ENCODE results near the gene SPECC1.

SPECC1 gene

DNA sequence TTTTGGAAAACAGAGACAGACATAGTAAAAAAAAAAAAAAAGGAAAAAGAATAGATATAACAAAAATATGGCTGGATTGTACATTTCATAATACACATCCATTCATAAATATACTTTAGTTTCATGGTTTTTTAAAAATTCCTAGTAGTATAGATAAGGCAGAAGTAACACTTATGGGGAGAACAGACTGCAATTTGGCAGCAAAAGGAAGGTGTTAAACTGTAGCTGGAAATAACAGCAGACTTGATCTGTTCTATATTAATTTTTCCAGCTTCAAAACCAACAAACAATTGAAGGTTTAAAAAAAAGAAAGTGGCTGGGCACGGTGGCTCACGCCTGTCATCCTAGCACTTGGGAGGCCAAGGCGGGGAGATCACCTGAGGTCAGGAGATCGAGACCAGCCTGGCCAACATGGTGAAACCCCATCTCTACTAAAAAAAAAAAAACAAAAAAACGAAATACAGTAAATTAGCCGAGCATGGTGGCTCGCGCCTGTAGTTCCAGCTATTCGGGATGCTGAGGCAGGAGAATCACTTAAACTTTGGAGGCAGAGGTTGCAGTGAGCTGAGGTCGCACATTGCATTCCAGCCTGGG, 191.8 kb downstream of the SPECC1 start:
- H3K27ac Mint-ChIP-seq: no peak overlapping the region
- peaks cover 6 to 11% of the 10 kb centered on the region in 2 donors for H3K4me1 Mint-ChIP-seq (ENCODE audit: low read depth in 2 of 2)
- ATAC-seq (replicated peaks): no peak

DNA sequence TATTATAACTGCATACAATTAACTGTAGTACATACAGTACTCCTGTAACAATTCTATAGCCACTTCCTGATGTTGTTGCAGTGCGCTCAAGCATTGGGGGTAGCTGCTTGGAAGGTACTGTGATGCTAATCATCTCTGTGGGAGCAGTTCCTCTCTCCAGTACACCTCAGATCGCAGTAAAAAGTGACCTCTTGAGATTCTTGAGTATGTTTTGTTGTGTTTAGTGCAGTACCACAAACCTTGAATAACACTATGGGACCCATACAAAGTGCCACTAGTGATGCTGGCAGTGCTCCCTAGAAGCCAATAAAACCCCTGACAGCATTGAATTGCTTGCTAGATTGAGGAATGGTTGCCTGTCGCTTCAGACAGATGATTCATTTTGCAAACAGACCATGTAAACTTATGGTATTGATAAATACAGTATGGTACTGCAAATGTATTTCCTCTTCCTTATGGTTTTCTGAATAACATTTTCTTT, 193.0 kb downstream of the SPECC1 start:
- no peak for ATAC-seq (replicated peaks)
- Mint-ChIP-seq H3K9me3 (no peaks in the 10 kb centered on the region), H3K4me3 (no peak overlapping the region), H3K27me3 (no peaks in the 10 kb centered on the region), H3K27ac (no peak overlapping the region), H3K4me1 (ENCODE audit: low read depth in 2 of 2) (peaks cover 8 to 11% of the 10 kb centered on the region in 2 donors), H3K36me3 (ENCODE audit: insufficient read depth) (peaks cover 9% of the 10 kb centered on the region)
- DNase-seq: no peak

More for the DNA sequence above, 191.8 kb downstream of the SPECC1 start:
- peaks cover 9% of the 10 kb centered on the region for H3K36me3 Mint-ChIP-seq (ENCODE audit: insufficient read depth)
- no peak for DNase-seq
- no peaks in the 10 kb centered on the region for H3K9me3 Mint-ChIP-seq
- H3K27me3 Mint-ChIP-seq: no peaks in the 10 kb centered on the region
- no peak overlapping the region for H3K4me3 Mint-ChIP-seq

DNA sequence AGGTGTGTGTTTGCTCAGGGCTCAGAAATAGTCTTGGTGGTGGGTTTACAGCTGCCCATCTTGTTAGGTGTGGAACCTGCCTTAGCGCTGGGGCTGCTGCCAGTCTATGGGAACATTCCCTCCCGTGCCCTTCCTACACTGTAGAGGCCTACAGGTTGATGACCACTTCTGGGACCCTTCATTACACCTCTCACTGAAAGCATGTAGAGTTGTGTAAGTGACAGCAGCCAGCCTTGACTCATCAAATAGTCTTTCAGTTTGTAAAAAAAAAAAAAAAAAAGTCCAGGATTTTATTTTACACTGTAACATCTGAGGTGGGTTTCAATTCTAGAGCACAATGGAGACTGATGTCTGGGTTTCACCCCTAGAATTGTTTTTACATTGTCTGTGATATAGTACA, 193.9 kb downstream of the SPECC1 start:
- H3K27me3 Mint-ChIP-seq: no peaks in the 10 kb centered on the region
- DNase-seq (no peak), ATAC-seq (replicated peaks) (no peak)
- H3K4me3 Mint-ChIP-seq: no peak overlapping the region
- H3K27ac Mint-ChIP-seq: peak overlapping the region in 1 of 2 donors; percentile 46
- H3K4me1 Mint-ChIP-seq (ENCODE audit: low read depth in 2 of 2): peaks cover 8 to 9% of the 10 kb centered on the region in 2 donors
- H3K9me3 Mint-ChIP-seq: no peaks in the 10 kb centered on the region
- H3K36me3 Mint-ChIP-seq (ENCODE audit: insufficient read depth): peaks cover 9% of the 10 kb centered on the region

DNA sequence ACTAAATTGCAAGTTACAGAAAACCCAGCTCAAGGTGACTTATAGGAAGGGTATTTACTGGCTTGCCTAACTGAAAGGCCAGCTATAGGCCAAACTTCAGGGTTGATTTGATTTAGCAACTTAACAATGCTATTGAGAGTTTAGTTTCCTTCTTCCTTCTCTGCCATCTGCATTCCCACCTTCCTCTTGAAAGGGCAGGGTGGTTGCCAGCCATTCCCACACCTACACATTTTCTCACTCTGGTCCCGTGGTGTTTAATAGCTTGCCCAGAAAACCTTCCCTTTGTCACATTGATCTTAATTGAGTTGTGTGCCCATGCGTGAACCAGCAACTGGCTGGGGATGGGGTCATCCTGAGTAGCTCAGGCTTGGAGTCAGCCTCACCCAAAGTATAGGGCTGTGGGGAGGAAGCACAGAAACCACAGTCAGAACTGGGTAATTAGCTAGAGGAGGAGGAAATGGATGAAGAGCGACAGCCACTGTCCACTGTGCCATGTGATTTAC, 194.7 kb downstream of the SPECC1 start:
- no peak overlapping the region for H3K27ac Mint-ChIP-seq
- peaks cover 9% of the 10 kb centered on the region for H3K36me3 Mint-ChIP-seq (ENCODE audit: insufficient read depth)
- H3K4me1 Mint-ChIP-seq (ENCODE audit: low read depth in 2 of 2): peaks cover 8% of the 10 kb centered on the region in 2 donors
- DNase-seq: no peak
- H3K27me3 Mint-ChIP-seq: no peaks in the 10 kb centered on the region
- no peak overlapping the region for H3K4me3 Mint-ChIP-seq
- no peaks in the 10 kb centered on the region for H3K9me3 Mint-ChIP-seq
- ATAC-seq (replicated peaks): no peak

DNA sequence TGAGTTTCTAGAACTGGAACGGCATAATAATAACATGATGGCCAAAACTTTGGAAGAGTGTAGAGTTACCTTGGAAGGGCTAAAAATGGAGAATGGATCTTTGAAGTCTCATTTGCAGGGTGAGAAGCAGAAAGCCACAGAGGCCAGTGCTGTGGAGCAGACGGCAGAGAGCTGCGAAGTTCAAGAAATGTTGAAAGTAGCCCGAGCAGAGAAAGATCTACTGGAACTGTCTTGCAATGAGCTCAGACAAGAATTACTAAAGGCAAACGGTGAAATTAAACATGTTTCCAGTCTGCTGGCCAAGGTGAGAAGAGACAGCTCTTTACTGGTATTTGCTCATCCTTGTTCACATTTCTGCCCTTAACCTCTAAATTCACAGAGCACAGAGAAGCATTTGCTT, 196.4 kb downstream of the SPECC1 start:
- Mint-ChIP-seq H3K27me3 (no peaks in the 10 kb centered on the region), H3K36me3 (ENCODE audit: insufficient read depth) (peaks cover 9% of the 10 kb centered on the region), H3K4me3 (no peak overlapping the region), H3K9me3 (no peaks in the 10 kb centered on the region), H3K27ac (no peak overlapping the region), H3K4me1 (ENCODE audit: low read depth in 2 of 2) (peaks cover 8% of the 10 kb centered on the region in 2 donors)
- no peak for ATAC-seq (replicated peaks)
- no peak for DNase-seq

DNA sequence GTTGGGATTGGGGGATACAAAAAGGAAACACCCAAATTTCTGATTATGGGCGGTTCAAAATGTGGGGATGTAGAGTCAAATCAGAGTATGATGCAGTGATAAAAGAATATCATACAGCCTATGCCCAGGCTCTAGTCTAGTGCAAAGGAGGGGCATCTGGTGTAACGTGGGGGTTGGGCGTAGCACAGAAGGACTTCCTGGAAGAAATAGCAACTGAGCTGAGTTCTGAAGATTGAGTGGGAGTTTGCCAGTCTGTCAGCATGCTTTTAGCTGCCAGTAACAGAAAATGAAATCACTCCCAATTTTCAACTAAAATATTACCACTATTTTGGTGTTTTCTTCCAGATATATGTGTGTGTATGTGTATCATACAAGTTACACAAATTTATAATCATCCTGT, 196.9 kb downstream of the SPECC1 start:
- Mint-ChIP-seq H3K4me1 (ENCODE audit: low read depth in 2 of 2) (peaks cover 8% of the 10 kb centered on the region in 2 donors), H3K36me3 (ENCODE audit: insufficient read depth) (peaks cover 9% of the 10 kb centered on the region), H3K9me3 (no peaks in the 10 kb centered on the region), H3K27ac (no peak overlapping the region), H3K27me3 (no peaks in the 10 kb centered on the region), H3K4me3 (no peak overlapping the region)
- DNase-seq (no peak), ATAC-seq (replicated peaks) (no peak)

DNA sequence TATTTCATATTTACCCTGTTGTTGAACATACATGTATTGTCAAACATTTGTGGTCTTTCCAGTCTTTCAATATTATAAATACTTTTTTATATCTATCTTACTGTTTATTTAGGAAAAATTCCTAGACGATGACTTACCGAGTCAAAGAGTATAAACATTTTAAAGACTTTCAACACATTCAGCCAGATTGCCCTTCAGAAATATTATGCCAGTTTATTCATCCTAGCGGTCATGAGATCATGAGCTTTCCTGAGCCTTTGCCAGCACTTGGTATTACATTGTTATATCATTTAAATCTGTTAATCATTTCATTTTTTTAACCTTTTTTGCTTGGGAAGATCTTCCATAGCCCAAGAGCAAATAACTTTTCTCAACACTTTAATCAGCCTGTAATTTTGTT, 197.4 kb downstream of the SPECC1 start:
- H3K4me3 Mint-ChIP-seq: no peak overlapping the region
- peaks cover 8% of the 10 kb centered on the region in 2 donors for H3K4me1 Mint-ChIP-seq (ENCODE audit: low read depth in 2 of 2)
- no peaks in the 10 kb centered on the region for H3K9me3 Mint-ChIP-seq
- no peaks in the 10 kb centered on the region for H3K27me3 Mint-ChIP-seq
- ATAC-seq (replicated peaks): no peak
- no peak for DNase-seq
- H3K27ac Mint-ChIP-seq: no peak overlapping the region
- peaks cover 9% of the 10 kb centered on the region for H3K36me3 Mint-ChIP-seq (ENCODE audit: insufficient read depth)

DNA sequence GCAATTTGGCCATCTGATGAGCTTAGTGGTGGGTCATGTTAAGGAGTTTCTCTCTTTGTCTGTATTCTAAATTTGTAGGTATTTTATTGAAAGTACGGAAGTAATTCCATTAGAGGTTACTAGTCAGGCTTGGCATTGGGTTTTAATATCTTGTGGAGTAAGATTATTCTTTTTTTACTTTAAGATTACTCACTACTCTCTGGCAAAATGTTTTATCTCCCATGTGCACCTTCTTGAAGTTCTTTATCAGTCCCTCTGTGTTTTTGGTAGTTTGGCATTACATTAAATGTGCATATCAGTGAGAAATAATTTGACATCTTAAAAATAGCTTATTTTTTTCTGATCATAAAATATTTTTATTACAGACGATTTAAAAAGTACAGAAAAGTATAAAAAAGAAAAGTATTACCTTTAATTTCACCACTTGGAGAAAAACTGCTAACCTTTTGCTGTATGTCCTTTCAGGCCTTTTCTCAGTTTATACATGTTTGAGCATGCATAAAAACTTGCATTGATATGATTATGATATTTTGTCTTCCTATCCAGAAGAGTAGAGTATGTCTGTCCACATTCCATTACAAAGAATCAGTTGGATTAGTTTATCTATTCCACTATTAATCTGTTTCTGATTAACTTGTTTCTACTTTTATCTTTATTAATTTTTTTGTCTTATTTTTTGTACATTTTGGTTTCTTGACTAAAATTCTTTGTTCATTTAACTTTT, 198.3 kb downstream of the SPECC1 start:
- peaks cover 8% of the 10 kb centered on the region in 2 donors for H3K4me1 Mint-ChIP-seq (ENCODE audit: low read depth in 2 of 2)
- H3K36me3 Mint-ChIP-seq (ENCODE audit: insufficient read depth): peaks cover 9% of the 10 kb centered on the region
- H3K27ac Mint-ChIP-seq: no peak overlapping the region
- ATAC-seq (replicated peaks) (no peak), DNase-seq (no peak)
- no peaks in the 10 kb centered on the region for H3K27me3 Mint-ChIP-seq
- H3K9me3 Mint-ChIP-seq: no peaks in the 10 kb centered on the region
- H3K4me3 Mint-ChIP-seq: no peak overlapping the region

DNA sequence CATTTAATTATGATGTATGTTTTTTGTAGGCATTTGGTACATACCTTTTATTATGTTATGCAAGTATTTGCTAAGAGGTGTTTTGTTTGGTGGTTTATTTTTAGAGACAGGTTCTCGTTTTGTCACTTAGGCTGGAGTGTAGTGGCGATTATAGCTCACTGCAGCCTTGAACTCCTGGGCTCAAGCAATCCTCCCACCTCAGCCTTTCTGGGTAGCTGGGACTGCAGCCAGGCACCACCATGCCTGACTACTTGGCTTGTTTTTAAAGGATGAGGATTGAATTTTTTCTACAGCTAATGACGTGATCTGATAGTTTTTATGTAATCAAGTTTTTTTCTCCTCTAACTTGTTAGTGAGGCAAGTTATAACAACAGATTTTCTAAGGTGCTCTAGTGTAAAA, 199.6 kb downstream of the SPECC1 start:
- Mint-ChIP-seq H3K4me1 (ENCODE audit: low read depth in 2 of 2) (peaks cover 8% of the 10 kb centered on the region in 2 donors), H3K27me3 (no peaks in the 10 kb centered on the region), H3K9me3 (no peaks in the 10 kb centered on the region), H3K27ac (no peak overlapping the region), H3K36me3 (ENCODE audit: insufficient read depth) (peaks cover 9% of the 10 kb centered on the region), H3K4me3 (no peak overlapping the region)
- DNase-seq: no peak
- ATAC-seq (replicated peaks): no peak

DNA sequence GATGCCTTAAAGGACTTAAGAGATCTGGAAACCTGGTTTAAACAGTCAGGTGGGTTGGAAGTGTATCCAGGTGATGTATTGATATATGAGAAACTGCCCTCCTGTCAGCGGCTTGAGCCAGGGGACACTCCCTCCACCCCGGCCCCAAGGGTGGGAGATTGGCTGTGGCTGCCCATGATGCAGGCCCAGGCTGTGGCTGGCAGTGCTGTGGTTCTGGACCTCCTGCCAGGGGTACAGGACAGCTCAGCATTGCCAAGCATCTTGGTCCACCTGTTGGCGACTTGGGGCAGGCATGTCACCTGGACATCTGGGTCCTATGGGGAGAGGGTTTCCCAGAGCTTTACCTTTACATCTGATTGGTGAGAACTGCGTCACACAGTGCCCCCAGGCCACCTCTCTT, 201.0 kb downstream of the SPECC1 start:
- H3K27ac Mint-ChIP-seq: no peak overlapping the region
- H3K9me3 Mint-ChIP-seq: no peaks in the 10 kb centered on the region
- DNase-seq: no peak
- no peak overlapping the region for H3K4me3 Mint-ChIP-seq
- H3K36me3 Mint-ChIP-seq (ENCODE audit: insufficient read depth): no peaks in the 10 kb centered on the region
- H3K27me3 Mint-ChIP-seq: no peaks in the 10 kb centered on the region
- H3K4me1 Mint-ChIP-seq (ENCODE audit: low read depth in 2 of 2): peaks cover 0 to 8% of the 10 kb centered on the region in 2 donors
- ATAC-seq (replicated peaks): no peak

DNA sequence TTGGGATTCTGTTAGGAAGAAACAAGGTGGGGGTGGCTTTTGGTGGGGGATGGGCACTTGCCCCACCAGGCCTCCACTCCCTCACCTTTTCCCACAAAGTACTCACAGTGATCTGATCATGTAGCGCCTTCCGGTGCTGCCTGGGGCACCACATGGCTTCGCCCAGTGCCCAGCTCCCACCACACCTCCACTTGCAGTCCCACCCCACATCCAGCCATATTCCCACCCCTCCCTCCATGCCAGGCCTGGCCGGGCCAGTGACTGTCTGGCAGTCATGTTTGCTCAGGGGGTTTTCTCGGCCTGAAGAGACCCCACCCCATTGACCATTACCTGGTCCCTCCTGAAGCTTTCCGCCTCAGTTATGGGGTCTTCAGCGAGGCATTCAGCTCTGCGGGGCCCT, 201.5 kb downstream of the SPECC1 start:
- H3K4me1 Mint-ChIP-seq (ENCODE audit: low read depth in 2 of 2): peaks cover 0 to 6% of the 10 kb centered on the region in 2 donors
- no peaks in the 10 kb centered on the region for H3K36me3 Mint-ChIP-seq (ENCODE audit: insufficient read depth)
- H3K9me3 Mint-ChIP-seq: no peaks in the 10 kb centered on the region
- H3K4me3 Mint-ChIP-seq: no peak overlapping the region
- DNase-seq (no peak), ATAC-seq (replicated peaks) (no peak)
- H3K27me3 Mint-ChIP-seq: no peaks in the 10 kb centered on the region
- no peak overlapping the region for H3K27ac Mint-ChIP-seq

DNA sequence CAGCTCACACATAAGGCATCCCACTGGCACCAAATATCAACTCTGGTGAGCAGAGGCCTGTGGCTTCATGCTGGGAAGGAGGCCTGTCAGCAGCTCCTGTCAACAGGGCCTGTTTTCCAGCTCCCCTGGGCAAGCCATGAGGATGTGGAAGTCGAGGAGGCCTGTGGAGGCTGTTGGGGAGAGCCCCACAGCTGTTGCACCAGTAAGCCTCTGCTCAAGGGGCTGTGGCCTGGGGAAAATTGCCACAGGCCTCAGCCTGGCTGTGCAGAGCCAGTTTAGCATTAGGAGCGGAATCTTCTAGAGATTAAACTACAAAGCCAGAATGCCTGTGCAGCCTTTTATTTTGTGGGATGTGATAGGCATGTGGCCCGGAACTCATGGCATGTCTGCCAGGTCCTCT, 202.1 kb downstream of the SPECC1 start:
- Mint-ChIP-seq H3K27me3 (no peaks in the 10 kb centered on the region), H3K27ac (peak overlapping the region in 1 of 2 donors; percentile 51), H3K36me3 (ENCODE audit: insufficient read depth) (no peaks in the 10 kb centered on the region), H3K4me1 (ENCODE audit: low read depth in 2 of 2) (no peaks in the 10 kb centered on the region), H3K4me3 (no peak overlapping the region), H3K9me3 (no peaks in the 10 kb centered on the region)
- DNase-seq (no peak), ATAC-seq (replicated peaks) (no peak)

DNA sequence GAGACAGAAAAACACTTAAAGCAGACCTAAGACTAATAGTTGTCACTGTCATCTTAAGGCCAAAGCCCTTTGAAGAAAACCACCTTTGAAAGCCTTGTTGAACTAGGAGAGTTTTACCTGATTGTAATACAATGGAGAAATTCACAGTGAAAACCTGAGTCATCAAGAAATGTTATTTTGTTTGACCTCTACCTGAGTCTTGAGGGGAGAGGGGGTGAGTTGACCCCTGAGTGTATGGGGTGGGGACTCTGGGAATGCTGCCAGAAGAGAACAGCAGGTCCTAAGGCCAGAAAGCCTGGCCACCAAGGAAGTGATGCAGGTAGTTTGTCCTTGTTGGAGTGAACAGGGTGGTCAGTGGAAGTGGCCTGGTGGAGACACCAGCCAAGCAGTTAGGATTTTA, 204.3 kb downstream of the SPECC1 start:
- Mint-ChIP-seq H3K4me1 (ENCODE audit: low read depth in 2 of 2) (no peaks in the 10 kb centered on the region), H3K9me3 (no peaks in the 10 kb centered on the region), H3K27me3 (no peaks in the 10 kb centered on the region), H3K36me3 (ENCODE audit: insufficient read depth) (no peaks in the 10 kb centered on the region), H3K27ac (no peak overlapping the region), H3K4me3 (no peak overlapping the region)
- no peak for DNase-seq
- ATAC-seq (replicated peaks): no peak

DNA sequence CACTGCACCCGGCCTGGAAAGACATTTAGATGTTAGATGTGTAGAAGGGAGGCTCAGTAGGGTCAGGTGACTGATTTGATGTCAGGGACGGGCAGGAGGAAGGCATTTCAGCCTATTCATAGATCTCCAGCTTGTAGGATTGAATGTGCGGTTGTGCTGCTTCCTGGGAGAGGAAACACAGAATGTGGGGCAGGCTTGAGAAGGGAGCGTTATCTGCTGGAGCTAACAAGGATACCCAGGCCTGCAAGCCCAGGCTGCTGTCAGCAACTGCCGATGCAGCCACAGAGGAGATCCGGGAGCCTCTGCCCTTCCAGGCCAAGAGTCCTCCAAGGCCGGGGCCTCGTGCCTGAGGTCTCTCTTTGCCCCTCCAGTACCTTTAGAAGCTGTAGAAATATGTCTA, 205.6 kb downstream of the SPECC1 start:
- ATAC-seq (replicated peaks) (no peak), DNase-seq (no peak)
- Mint-ChIP-seq H3K27ac (no peak overlapping the region), H3K4me3 (no peak overlapping the region), H3K36me3 (ENCODE audit: insufficient read depth) (no peaks in the 10 kb centered on the region), H3K9me3 (no peaks in the 10 kb centered on the region), H3K27me3 (no peaks in the 10 kb centered on the region), H3K4me1 (ENCODE audit: low read depth in 2 of 2) (no peaks in the 10 kb centered on the region)

Measured in effector memory CD8-positive, alpha-beta T cell (primary cell).